Gastroesophageal sphincter (tissue), 3 donors: ENCODE results near the gene PXK.

ENCODE experiments used
- CTCF ChIP-seq, 4 experiments: fragments of 200-600 bp in 2 of 4; fragments of 450-650 bp in 2 of 4; sonication (generic) in 1 of 4; IDR thresholded peaks; one replicate each; pipeline ENCODE4 v1.5.1; 2017 to 2019; ENCODE audit warnings: antibody characterized with exemption in 4 of 4, mild to moderate bottlenecking in 2 of 4, moderate library complexity in 2 of 4
- POLR2A ChIP-seq, 2 donors: fragments of 450-650 bp; IDR thresholded peaks; one replicate each; pipeline ENCODE4 v1.6.1; 2017; ENCODE audit warnings: antibody characterized with exemption in 2 of 2, mild to moderate bottlenecking in 2 of 2, moderate library complexity in 1 of 2
- POLR2AphosphoS5 ChIP-seq: sonication (generic); formaldehyde crosslinking; IDR thresholded peaks from one replicate; pipeline ENCODE4 v1.6.1; 2017; ENCODE audit warnings: antibody characterized with exemption

GRCh38 chr3:58432905-58433304 is 100.2 kb downstream of the PXK start:
- TF ChIP-seq CTCF (IDR thresholded peaks at IDR 0.05): no peak
- TF ChIP-seq POLR2AphosphoS5: no peak
- TF ChIP-seq POLR2A (IDR thresholded peaks at IDR 0.05): no peak
